Esophagus squamous epithelium (tissue), 5 donors: ENCODE data around the gene CDH18. TPM values are rescaled to one million over a fixed set of nuclear protein-coding genes. Genes with fewer than 3 reads are reported as not detected.

Experiments
- DNase-seq: peaks from one replicate; lab custom pipeline; 2025; lab: John Stamatoyannopoulos, UW
- H3K27ac ChIP-seq, 4 donors: fragments of 200-600 bp; sonication (generic); one replicate each; pipeline ENCODE4 v1.5.1; 2016 to 2019; ENCODE audit warnings: mild to moderate bottlenecking in 1 of 4
- H3K27me3 ChIP-seq, 4 donors: fragments of 200-600 bp; sonication (generic); 1 replicate in 3 of 4; 2 replicates in 1 of 4; pipeline versions ENCODE4 v1.5.1 to v1.6.0; 2017 to 2021; ENCODE audit warnings: antibody characterized with exemption in 1 of 4
- H3K36me3 ChIP-seq, 3 donors: fragments of 200-600 bp; sonication (generic); one replicate each; pipeline ENCODE4 v1.5.1; 2016 to 2019
- H3K4me1 ChIP-seq, 3 donors: fragments of 200-600 bp; sonication (generic); one replicate each; pipeline ENCODE4 v1.5.1; 2017 to 2019
- H3K4me3 ChIP-seq, 4 donors: fragments of 200-600 bp; sonication (generic); 1 replicate in 3 of 4; 2 replicates in 1 of 4; pipeline ENCODE4 v1.5.1; 2016 to 2019; ENCODE audit warnings: mild to moderate bottlenecking in 2 of 4, moderate library complexity in 1 of 4
- H3K9me3 ChIP-seq, 3 donors: fragments of 200-600 bp; sonication (generic); one replicate each; pipeline ENCODE4 v1.5.1; 2016 to 2019
- POLR2A ChIP-seq, 4 donors: fragments of 450-650 bp; IDR thresholded peaks; one replicate each; pipeline ENCODE4 v1.6.1; 2017; ENCODE audit warnings: antibody characterized with exemption in 4 of 4, mild to moderate bottlenecking in 4 of 4, moderate library complexity in 3 of 4
- WGBS, 2 donors: methylation state at CpG; one replicate each; pipeline ENCODE4 v1.1.5; 2018; 5-methylcytosine and 5-hydroxymethylcytosine counted together
- intact Hi-C: fragments of 100-400 bp; cut with DNase I; formaldehyde crosslinking; loops from one replicate; pipeline ENCODE4 v1.15.0; 2022
- total RNA-seq, 4 donors: library from RNA; depleted of rRNA; stranded (reverse); fragments of >200 nt; gene quantifications; one replicate each; pipeline ENCODE4 v1.1.0, GENCODE V29; 2016
- TF ChIP-seq, protein P1 (sequence below), 6 experiments: fragments of 450-650 bp in 4 of 6; fragments of 200-600 bp in 2 of 6; sonication (generic) in 2 of 6; IDR thresholded peaks; one replicate each; pipeline ENCODE4 v1.5.1; 2016 to 2019; ENCODE audit warnings: antibody characterized with exemption in 6 of 6, mild to moderate bottlenecking in 4 of 6, moderate library complexity in 4 of 6
- donor health status: DM: yes; HTN: yes; CAD: no.

The CDH18 gene
- total RNA-seq, 4 donors from 2014 or later = not detected

DNA sequence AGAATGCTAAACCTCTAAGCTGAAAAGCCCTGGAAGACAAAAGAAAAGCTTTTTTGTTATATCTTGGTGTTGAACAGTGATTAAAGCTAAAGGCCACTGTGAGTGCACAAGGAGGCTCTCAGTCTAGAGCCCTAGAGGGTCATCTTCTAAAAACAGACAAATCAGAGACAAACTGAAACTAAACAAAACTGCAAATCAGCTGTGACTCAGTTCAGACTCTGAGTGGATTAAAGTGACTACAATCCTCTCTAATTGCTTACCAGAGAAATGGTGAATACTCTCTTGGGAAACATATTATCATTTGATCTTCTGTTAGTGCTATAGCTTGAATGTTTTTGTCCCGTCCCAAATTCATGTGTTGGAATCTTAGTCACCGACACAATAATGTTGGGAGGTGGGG lies 491.9 kb downstream of the CDH18 start:
- 32 to 91% methylated on average over 2 of the region's 2 CpGs for WGBS, 2 donors
- no peak overlapping the region for H3K4me3 ChIP-seq
- intact Hi-C loops = no loop called here
- H3K4me1 ChIP-seq = peaks cover 0 to 10% (median 0%) of the 10 kb centered on the region in 3 donors
- DNase-seq = no peak
- H3K27ac ChIP-seq = peak overlapping the region in 3 of 4 donors; percentile 5 to 59 (median 48)
- H3K36me3 ChIP-seq = no peaks in the 10 kb centered on the region
- no peak for TF ChIP-seq POLR2A (IDR thresholded peaks at IDR 0.05)
- TF ChIP-seq, protein P1, sequence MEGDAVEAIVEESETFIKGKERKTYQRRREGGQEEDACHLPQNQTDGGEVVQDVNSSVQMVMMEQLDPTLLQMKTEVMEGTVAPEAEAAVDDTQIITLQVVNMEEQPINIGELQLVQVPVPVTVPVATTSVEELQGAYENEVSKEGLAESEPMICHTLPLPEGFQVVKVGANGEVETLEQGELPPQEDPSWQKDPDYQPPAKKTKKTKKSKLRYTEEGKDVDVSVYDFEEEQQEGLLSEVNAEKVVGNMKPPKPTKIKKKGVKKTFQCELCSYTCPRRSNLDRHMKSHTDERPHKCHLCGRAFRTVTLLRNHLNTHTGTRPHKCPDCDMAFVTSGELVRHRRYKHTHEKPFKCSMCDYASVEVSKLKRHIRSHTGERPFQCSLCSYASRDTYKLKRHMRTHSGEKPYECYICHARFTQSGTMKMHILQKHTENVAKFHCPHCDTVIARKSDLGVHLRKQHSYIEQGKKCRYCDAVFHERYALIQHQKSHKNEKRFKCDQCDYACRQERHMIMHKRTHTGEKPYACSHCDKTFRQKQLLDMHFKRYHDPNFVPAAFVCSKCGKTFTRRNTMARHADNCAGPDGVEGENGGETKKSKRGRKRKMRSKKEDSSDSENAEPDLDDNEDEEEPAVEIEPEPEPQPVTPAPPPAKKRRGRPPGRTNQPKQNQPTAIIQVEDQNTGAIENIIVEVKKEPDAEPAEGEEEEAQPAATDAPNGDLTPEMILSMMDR (IDR thresholded peaks at IDR 0.05) = no peak
- H3K27me3 ChIP-seq = no peaks in the 10 kb centered on the region
- H3K9me3 ChIP-seq = no peaks in the 10 kb centered on the region

GRCh38 chr5:19492861-19493260 lies 495.1 kb downstream of the CDH18 start:
- Histone ChIP-seq H3K9me3 (no peaks in the 10 kb centered on the region), H3K36me3 (no peaks in the 10 kb centered on the region), H3K4me3 (no peak overlapping the region), H3K27me3 (no peaks in the 10 kb centered on the region), H3K27ac (no peak overlapping the region), H3K4me1 (no peaks in the 10 kb centered on the region)
- no peak for DNase-seq
- WGBS, 2 donors = 33 to 55% methylated on average over 1 of the region's 1 CpG
- TF ChIP-seq, protein P1 (IDR thresholded peaks at IDR 0.05) = no peak
- TF ChIP-seq POLR2A (IDR thresholded peaks at IDR 0.05) = no peak
- intact Hi-C loops = no loop called here

DNA sequence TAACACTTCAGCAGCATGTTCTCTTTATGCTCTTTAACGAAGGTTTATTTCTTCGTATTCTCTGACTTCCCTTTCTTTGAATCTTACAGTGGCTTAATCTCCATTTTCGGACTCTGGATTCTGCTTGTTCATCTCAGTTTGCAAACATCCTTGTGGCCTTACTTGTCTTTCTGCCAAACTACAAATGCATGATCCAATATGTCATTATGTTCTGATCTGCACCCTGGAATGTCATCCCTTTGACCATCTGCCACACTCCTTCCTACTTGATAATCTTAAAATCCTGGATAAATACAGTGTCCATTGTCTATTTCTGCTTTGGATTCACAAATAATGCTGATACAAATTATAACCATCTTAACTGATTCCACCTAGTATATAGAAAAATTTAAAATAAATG lies 499.2 kb downstream of the CDH18 start:
- intact Hi-C loops = no loop called here
- Histone ChIP-seq H3K27ac (no peak overlapping the region), H3K9me3 (no peaks in the 10 kb centered on the region), H3K4me3 (no peak overlapping the region), H3K4me1 (no peaks in the 10 kb centered on the region), H3K27me3 (no peaks in the 10 kb centered on the region), H3K36me3 (no peaks in the 10 kb centered on the region)
- no peak for TF ChIP-seq POLR2A (IDR thresholded peaks at IDR 0.05)
- TF ChIP-seq, protein P1 (IDR thresholded peaks at IDR 0.05) = no peak
- DNase-seq = no peak
- 57 to 64% methylated on average over 3 of the region's 3 CpGs for WGBS, 2 donors

GRCh38 chr5:19487480-19487879 lies 500.5 kb downstream of the CDH18 start:
- Histone ChIP-seq H3K4me3 (no peak overlapping the region), H3K9me3 (no peaks in the 10 kb centered on the region), H3K36me3 (no peaks in the 10 kb centered on the region), H3K27ac (no peak overlapping the region), H3K27me3 (no peaks in the 10 kb centered on the region), H3K4me1 (no peaks in the 10 kb centered on the region)
- intact Hi-C loops = no loop called here
- DNase-seq = no peak
- no peak for TF ChIP-seq POLR2A (IDR thresholded peaks at IDR 0.05)
- TF ChIP-seq, protein P1 (IDR thresholded peaks at IDR 0.05) = no peak

- intact Hi-C loops = no loop called here
- Histone ChIP-seq H3K36me3 (no peaks in the 10 kb centered on the region), H3K4me3 (no peak overlapping the region), H3K9me3 (no peaks in the 10 kb centered on the region), H3K4me1 (no peaks in the 10 kb centered on the region), H3K27ac (no peak overlapping the region), H3K27me3 (no peaks in the 10 kb centered on the region)
- WGBS, 2 donors = 77 to 82% methylated on average over 5 of the region's 5 CpGs
- TF ChIP-seq, protein P1 (IDR thresholded peaks at IDR 0.05) = no peak
- no peak for TF ChIP-seq POLR2A (IDR thresholded peaks at IDR 0.05)
- DNase-seq = no peak
These were observed 508.4 kb downstream of the CDH18 start for GRCh38 chr5:19479562-19479961.
